H1 (cell line): ENCODE data around the gene ARHGEF1.

ENCODE experiments used
- ATF2 ChIP-seq: IDR thresholded peaks from 2 replicates; pipeline ENCODE4 v1.6.1; 2012; ENCODE audit warnings: low read length, inconsistent platforms
- ATF3 ChIP-seq: IDR thresholded peaks from 2 replicates; pipeline ENCODE4 v1.6.1; 2011; ENCODE audit warnings: low read depth, mild to moderate bottlenecking, low read length; ENCODE audit not compliant: insufficient read depth
- CTCF ChIP-seq, 3 experiments: IDR thresholded peaks; 1 replicate in 2 of 3; 2 replicates in 1 of 3; pipeline versions ENCODE4 v1.5.1 to v1.6.1; 2011; ENCODE audit warnings: low read length in 3 of 3, mild to moderate bottlenecking in 3 of 3, inconsistent platforms in 2 of 3, low read depth in 1 of 3, moderate library complexity in 1 of 3; ENCODE audit not compliant: insufficient read depth in 1 of 3; ENCODE audit errors: control extremely low read depth in 1 of 3
- EP300 ChIP-seq, 2 experiments: IDR thresholded peaks; 1 replicate in 1 of 2; 2 replicates in 1 of 2; pipeline ENCODE4 v1.6.1; 2011 to 2012; ENCODE audit warnings: low read depth in 2 of 2, low read length in 2 of 2, mild to moderate bottlenecking in 2 of 2, borderline replicate concordance in 1 of 2, inconsistent platforms in 1 of 2, moderate library complexity in 1 of 2
- HDAC6 ChIP-seq: IDR thresholded peaks from one replicate; pipeline ENCODE4 v1.7.1; 2012; ENCODE audit warnings: low read depth, mild to moderate bottlenecking, inconsistent platforms, low read length, moderate library complexity
- KDM5A ChIP-seq: fragments of 200-600 bp; IDR thresholded peaks from 2 replicates; pipeline ENCODE4 v1.7.1; 2012; ENCODE audit warnings: mild to moderate bottlenecking, low read length, inconsistent platforms, mixed read lengths
- MAFK ChIP-seq: IDR thresholded peaks from 2 replicates; pipeline ENCODE4 v1.6.1; 2012; ENCODE audit warnings: low read depth, mild to moderate bottlenecking, improper control_type of control experiment, low read length
- NRF1 ChIP-seq: IDR thresholded peaks from 2 replicates; pipeline ENCODE4 v1.6.1; 2011; ENCODE audit warnings: mild to moderate bottlenecking, low read depth, low read length, improper control_type of control experiment
- POLR2A ChIP-seq, 2 experiments: IDR thresholded peaks; 1 replicate in 1 of 2; 2 replicates in 1 of 2; pipeline ENCODE4 v1.6.1; 2011; ENCODE audit warnings: low read depth in 2 of 2, low read length in 2 of 2, mild to moderate bottlenecking in 2 of 2; ENCODE audit errors: control extremely low read depth in 1 of 2
- POLR2AphosphoS5 ChIP-seq: IDR thresholded peaks from 2 replicates; pipeline ENCODE4 v1.6.1; 2011; ENCODE audit warnings: low read depth, low read length
- POU5F1 ChIP-seq: IDR thresholded peaks from 2 replicates; pipeline ENCODE4 v1.6.1; 2011; ENCODE audit warnings: low read depth, mild to moderate bottlenecking, low read length, moderate library complexity
- SUZ12 ChIP-seq: fragments of 200-600 bp; sonication (generic); IDR thresholded peaks from 2 replicates; pipeline ENCODE4 v1.6.1; 2012; ENCODE audit warnings: mild to moderate bottlenecking, inconsistent platforms, low read length, moderate library complexity, mixed read lengths
- TAF1 ChIP-seq: IDR thresholded peaks from 2 replicates; pipeline ENCODE4 v1.6.1; 2011; ENCODE audit warnings: mild to moderate bottlenecking, low read depth, low read length
- ZNF274 ChIP-seq: IDR thresholded peaks from 2 replicates; pipeline ENCODE4 v1.7.0; 2012; ENCODE audit warnings: low read length, borderline replicate concordance; ENCODE audit errors: extremely low read depth

- TF ChIP-seq CTCF (IDR thresholded peaks at IDR 0.05; ENCODE audit: control extremely low read depth in 1 of 3, insufficient read depth in 1 of 3, low read depth in 1 of 3, low read length in 3 of 3) (no peak), EP300 (IDR thresholded peaks at IDR 0.05; ENCODE audit: borderline replicate concordance in 1 of 2, low read depth in 2 of 2, low read length in 2 of 2) (no peak), POLR2A (IDR thresholded peaks at IDR 0.05; ENCODE audit: control extremely low read depth in 1 of 2, low read depth in 2 of 2, low read length in 2 of 2) (peak in 1 of 2 experiments; percentile 64; a peak in 2 of 3 replicates), TAF1 (no peak), KDM5A (no peak), NRF1 (no peak), MAFK (no peak), ATF3 (no peak), POU5F1 (no peak), ATF2 (no peak), ZNF274 (no peak), SUZ12 (no peak), HDAC6 (no peak), POLR2AphosphoS5 (peak; percentile 79; the same call in 1 of the 2 replicates)
These were observed 18.6 kb upstream of the ARHGEF1 start for GRCh38 chr19:41864374-41864773.
